Measurements from ENCODE around the gene ZNF622.

Gene ZNF622

GRCh38 chr5:16428359-16428758, 37.2 kb downstream of the ZNF622 start:
- no peak for DNase-seq

- no peak for DNase-seq
Observed at GRCh38 chr5:16427587-16427986, 38.0 kb downstream of the ZNF622 start.

GRCh38 chr5:16418471-16418922, 47.1 kb downstream of the ZNF622 start:
- DNase-seq = no peak

GRCh38 chr5:16417398-16418074, 48.1 kb downstream of the ZNF622 start:
- no peak for DNase-seq

GRCh38 chr5:16414861-16415260, 50.7 kb downstream of the ZNF622 start:
- DNase-seq = no peak

- no peak for DNase-seq
Observed at GRCh38 chr5:16413166-16413860, 52.3 kb downstream of the ZNF622 start.

GRCh38 chr5:16412556-16412955, 53.0 kb downstream of the ZNF622 start:
- DNase-seq = no peak

GRCh38 chr5:16411741-16412455, 53.7 kb downstream of the ZNF622 start:
- DNase-seq = no peak

- no peak for DNase-seq
Observed at GRCh38 chr5:16411235-16411634, 54.4 kb downstream of the ZNF622 start.

- DNase-seq = no peak
Observed at GRCh38 chr5:16410338-16410737, 55.3 kb downstream of the ZNF622 start.

- DNase-seq = no peak
Observed at GRCh38 chr5:16406630-16407029, 59.0 kb downstream of the ZNF622 start.

- DNase-seq = no peak
Observed at GRCh38 chr5:16406023-16406422, 59.6 kb downstream of the ZNF622 start.
